Activated T-cell treated with anti-CD3 and anti-CD28 coated beads, Interleukin-2, amount 50 U/mL, for 72 hours (primary cell): Measurements from ENCODE around the gene CDHR3. TPM values are rescaled to one million over a fixed set of nuclear protein-coding genes. Genes with fewer than 3 reads are reported as not detected.
"Not testable (repeated sequence)": the region's sequence is repeated elsewhere in the genome, so short reads cannot be mapped to it uniquely, and the experiment has no call there.

Experiments used
- ATAC-seq, 2 donors: fragments of 150-1000 bp; cut with Tn5 transposase; replicated peaks in 1 of 2; 2 replicates each; pipeline ENCODE4 v1.10.0; 2021; ENCODE audit warnings: moderate library complexity in 2 of 2, mild to moderate bottlenecking in 1 of 2
- DNase-seq, 2 donors: peaks; one replicate each; pipeline ENCODE4 v3.0.0; 2021 to 2022; ENCODE audit warnings: mixed read lengths in 1 of 2
- H3K27ac Mint-ChIP-seq: one replicate; pipeline ENCODE4 v1.8.0; 2022; ENCODE audit warnings: mild to moderate bottlenecking, moderate library complexity, mixed read lengths
- H3K27me3 Mint-ChIP-seq: one replicate; pipeline ENCODE4 v1.8.0; 2022; ENCODE audit warnings: low read depth, mixed read lengths
- H3K36me3 Mint-ChIP-seq, 2 donors: one replicate each; pipeline ENCODE4 v1.8.0; 2022; ENCODE audit warnings: mixed read lengths in 2 of 2, mild to moderate bottlenecking in 1 of 2; ENCODE audit not compliant: insufficient read depth in 2 of 2
- H3K4me1 Mint-ChIP-seq: one replicate; pipeline ENCODE4 v1.8.0; 2022; ENCODE audit warnings: low read depth, mixed read lengths
- H3K4me3 Mint-ChIP-seq, 2 donors: one replicate each; pipeline ENCODE4 v1.8.0; 2022; ENCODE audit warnings: mild to moderate bottlenecking in 2 of 2, mixed read lengths in 2 of 2, moderate library complexity in 2 of 2
- H3K9me3 Mint-ChIP-seq, 2 donors: one replicate each; pipeline ENCODE4 v1.8.0; 2022; ENCODE audit warnings: mixed read lengths in 2 of 2
- total RNA-seq, 2 donors: library from RNA; stranded (reverse); gene quantifications; one replicate each; pipeline ENCODE4 v1.2.3, GENCODE V29; 2022

The CDHR3 gene
- total RNA-seq, 2 donors from 2014 or later: 0.51 to 0.79 TPM

- no peak overlapping the region for H3K27ac Mint-ChIP-seq
- peaks cover 7% of the 10 kb centered on the region for H3K27me3 Mint-ChIP-seq
- no peaks in the 10 kb centered on the region for H3K36me3 Mint-ChIP-seq
- peaks cover 0 to 2% of the 10 kb centered on the region in 2 donors for H3K9me3 Mint-ChIP-seq
- DNase-seq: no peak
- H3K4me1 Mint-ChIP-seq: no peaks in the 10 kb centered on the region
- ATAC-seq: no peak
- H3K4me3 Mint-ChIP-seq: no peak overlapping the region
Measured at GRCh38 chr7:105975770-105976417, 12.8 kb downstream of the CDHR3 start.

DNA sequence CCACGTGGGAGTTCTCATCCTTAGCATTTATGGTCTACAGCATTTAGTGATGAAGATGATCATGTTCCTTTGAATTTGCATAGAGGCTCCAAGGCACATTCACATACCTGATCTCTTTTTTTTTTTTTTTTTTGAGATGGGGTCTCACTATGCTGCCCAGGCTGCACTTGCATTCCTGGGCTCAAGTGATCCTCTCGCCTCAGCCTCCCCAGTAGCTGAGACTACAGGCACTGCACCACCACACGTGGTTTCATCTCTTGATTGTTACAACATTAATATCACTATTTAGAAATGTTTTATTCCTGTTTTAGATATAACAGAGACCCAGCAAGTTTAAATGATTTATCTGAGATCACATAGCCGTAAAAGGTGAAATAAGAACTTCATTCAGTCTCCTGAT lies 13.8 kb downstream of the CDHR3 start:
- no peak for DNase-seq
- no peak overlapping the region for H3K4me3 Mint-ChIP-seq
- H3K4me1 Mint-ChIP-seq: no peaks in the 10 kb centered on the region
- H3K9me3 Mint-ChIP-seq: peaks cover 0 to 2% of the 10 kb centered on the region in 2 donors
- peaks cover 7% of the 10 kb centered on the region for H3K27me3 Mint-ChIP-seq
- no peaks in the 10 kb centered on the region for H3K36me3 Mint-ChIP-seq
- H3K27ac Mint-ChIP-seq: no peak overlapping the region
- no peak for ATAC-seq

GRCh38 chr7:105978035-105978434 lies 15.0 kb downstream of the CDHR3 start:
- no peak overlapping the region for H3K4me3 Mint-ChIP-seq
- DNase-seq (no peak), ATAC-seq (no peak)
- no peak overlapping the region for H3K27ac Mint-ChIP-seq
- H3K36me3 Mint-ChIP-seq: no peaks in the 10 kb centered on the region
- peaks cover 0 to 2% of the 10 kb centered on the region in 2 donors for H3K9me3 Mint-ChIP-seq
- no peaks in the 10 kb centered on the region for H3K4me1 Mint-ChIP-seq
- H3K27me3 Mint-ChIP-seq: peaks cover 6% of the 10 kb centered on the region

DNA sequence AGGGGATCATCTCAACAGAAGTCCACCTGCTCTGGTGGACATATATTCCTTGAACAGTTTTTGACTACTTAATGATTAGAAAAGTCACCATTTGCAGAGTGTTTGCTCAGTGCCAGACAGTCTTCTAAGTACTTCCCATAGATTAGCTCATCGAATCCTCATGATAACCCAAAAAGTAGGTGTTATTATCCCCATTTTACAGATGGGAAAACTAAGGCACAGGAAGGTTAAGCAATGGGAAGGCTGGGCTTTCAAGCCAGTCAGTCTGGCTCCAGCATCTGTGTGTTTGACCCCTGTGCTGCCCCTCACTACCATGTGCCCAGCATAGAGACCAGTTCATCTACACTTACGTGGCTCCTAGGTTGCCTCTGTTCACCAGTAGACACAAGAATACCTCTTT lies 15.9 kb downstream of the CDHR3 start:
- ATAC-seq: no peak
- no peak overlapping the region for H3K27ac Mint-ChIP-seq
- DNase-seq: no peak
- no peaks in the 10 kb centered on the region for H3K27me3 Mint-ChIP-seq
- no peaks in the 10 kb centered on the region for H3K36me3 Mint-ChIP-seq
- peaks cover 0 to 2% of the 10 kb centered on the region in 2 donors for H3K9me3 Mint-ChIP-seq
- H3K4me3 Mint-ChIP-seq: no peak overlapping the region
- no peaks in the 10 kb centered on the region for H3K4me1 Mint-ChIP-seq

DNA sequence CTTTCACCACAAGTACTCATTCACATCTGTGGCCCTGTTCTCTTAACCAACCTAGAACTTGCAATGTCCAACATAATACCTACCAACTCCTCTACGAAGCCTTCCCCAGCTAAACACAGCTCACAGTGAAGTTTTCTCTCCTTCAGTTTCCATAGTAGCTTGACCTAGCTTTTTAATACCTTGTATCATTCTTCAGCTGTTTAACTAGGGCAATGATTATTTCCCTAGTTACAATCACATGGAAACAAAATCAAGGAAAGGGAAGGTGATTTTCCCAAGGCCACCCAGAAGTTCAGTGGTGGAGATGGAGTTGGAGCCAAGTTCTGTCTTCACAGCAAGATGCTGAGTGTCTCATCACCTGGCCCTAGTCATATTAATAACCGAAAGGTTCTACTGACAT lies 16.3 kb downstream of the CDHR3 start:
- Mint-ChIP-seq H3K27ac (no peak overlapping the region), H3K9me3 (peaks cover 0 to 2% of the 10 kb centered on the region in 2 donors)

GRCh38 chr7:105980645-105981396 lies 17.8 kb downstream of the CDHR3 start:
- no peak for ATAC-seq
- no peak overlapping the region for H3K27ac Mint-ChIP-seq
- peaks cover 0 to 2% of the 10 kb centered on the region in 2 donors for H3K9me3 Mint-ChIP-seq
- H3K27me3 Mint-ChIP-seq: no peaks in the 10 kb centered on the region
- no peaks in the 10 kb centered on the region for H3K36me3 Mint-ChIP-seq
- H3K4me1 Mint-ChIP-seq: no peaks in the 10 kb centered on the region
- no peak for DNase-seq
- no peak overlapping the region for H3K4me3 Mint-ChIP-seq

More for the DNA sequence above, 16.3 kb downstream of the CDHR3 start:
- ATAC-seq (no peak), DNase-seq (no peak)
- Mint-ChIP-seq H3K36me3 (no peaks in the 10 kb centered on the region), H3K4me3 (no peak overlapping the region), H3K27me3 (no peaks in the 10 kb centered on the region), H3K4me1 (no peaks in the 10 kb centered on the region)

DNA sequence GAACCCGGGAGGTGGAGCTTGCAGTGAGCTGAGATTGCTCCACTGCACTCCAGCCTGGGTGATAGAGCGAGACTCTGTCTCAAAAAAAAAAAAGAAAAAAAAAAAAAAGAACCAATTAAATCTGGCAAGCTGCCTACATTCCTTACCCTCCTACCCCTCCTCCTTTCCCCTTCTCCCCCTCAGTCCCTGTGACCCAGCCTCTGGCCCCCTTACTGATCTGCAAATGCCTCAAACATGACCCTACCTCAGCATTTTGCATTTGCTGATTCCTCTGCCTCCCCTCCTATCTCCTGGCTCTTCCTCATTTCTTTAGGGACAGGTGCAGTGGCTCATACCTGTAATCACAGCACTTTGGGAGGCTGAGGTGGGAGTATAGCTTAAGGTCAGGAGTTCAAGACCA lies 19.3 kb downstream of the CDHR3 start:
- no peak for DNase-seq
- no peak overlapping the region for H3K4me3 Mint-ChIP-seq
- H3K27ac Mint-ChIP-seq: no peak overlapping the region
- H3K27me3 Mint-ChIP-seq: no peaks in the 10 kb centered on the region
- H3K9me3 Mint-ChIP-seq: peaks cover 0 to 2% of the 10 kb centered on the region in 2 donors
- no peaks in the 10 kb centered on the region for H3K36me3 Mint-ChIP-seq
- ATAC-seq: no peak
- no peaks in the 10 kb centered on the region for H3K4me1 Mint-ChIP-seq

DNA sequence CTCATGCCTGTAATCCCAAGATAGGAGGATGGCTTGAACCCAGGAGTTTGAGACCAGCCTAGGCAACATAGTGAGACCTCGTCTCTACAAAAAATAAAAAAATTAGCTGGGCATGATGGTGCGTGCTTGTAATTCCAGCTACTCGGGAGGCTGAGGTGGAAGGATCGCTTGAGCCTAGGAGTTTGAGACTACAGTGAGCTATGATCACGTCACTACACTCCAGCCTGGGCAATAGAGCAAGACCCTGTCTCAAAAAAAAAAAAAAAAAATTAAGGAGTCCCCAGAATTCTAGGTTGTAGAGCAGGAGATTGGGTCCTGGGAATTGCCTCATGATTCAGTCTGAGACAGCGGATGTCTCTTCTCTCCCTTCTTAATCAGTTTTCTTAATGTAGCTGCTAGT lies 21.7 kb downstream of the CDHR3 start:
- H3K9me3 Mint-ChIP-seq, H3K4me3 Mint-ChIP-seq, ATAC-seq, H3K36me3 Mint-ChIP-seq, H3K27ac Mint-ChIP-seq, DNase-seq, H3K4me1 Mint-ChIP-seq, H3K27me3 Mint-ChIP-seq: not testable (repeated sequence)

GRCh38 chr7:105985229-105985628 lies 22.2 kb downstream of the CDHR3 start:
- Mint-ChIP-seq H3K36me3 (no peaks in the 10 kb centered on the region), H3K4me3 (no peak overlapping the region), H3K9me3 (no peaks in the 10 kb centered on the region), H3K27me3 (no peaks in the 10 kb centered on the region), H3K27ac (no peak overlapping the region), H3K4me1 (no peaks in the 10 kb centered on the region)
- ATAC-seq: no peak
- no peak for DNase-seq

GRCh38 chr7:105985672-105986215 lies 22.7 kb downstream of the CDHR3 start:
- Mint-ChIP-seq H3K27me3 (no peaks in the 10 kb centered on the region), H3K36me3 (no peaks in the 10 kb centered on the region), H3K4me1 (no peaks in the 10 kb centered on the region), H3K27ac (no peak overlapping the region), H3K9me3 (no peaks in the 10 kb centered on the region), H3K4me3 (no peak overlapping the region)
- no peak for ATAC-seq
- no peak for DNase-seq

GRCh38 chr7:105987046-105987445 lies 24.0 kb downstream of the CDHR3 start:
- DNase-seq (no peak), ATAC-seq (no peak)
- Mint-ChIP-seq H3K4me1 (no peaks in the 10 kb centered on the region), H3K27ac (no peak overlapping the region), H3K9me3 (no peaks in the 10 kb centered on the region), H3K4me3 (no peak overlapping the region), H3K27me3 (no peaks in the 10 kb centered on the region), H3K36me3 (no peaks in the 10 kb centered on the region)

DNA sequence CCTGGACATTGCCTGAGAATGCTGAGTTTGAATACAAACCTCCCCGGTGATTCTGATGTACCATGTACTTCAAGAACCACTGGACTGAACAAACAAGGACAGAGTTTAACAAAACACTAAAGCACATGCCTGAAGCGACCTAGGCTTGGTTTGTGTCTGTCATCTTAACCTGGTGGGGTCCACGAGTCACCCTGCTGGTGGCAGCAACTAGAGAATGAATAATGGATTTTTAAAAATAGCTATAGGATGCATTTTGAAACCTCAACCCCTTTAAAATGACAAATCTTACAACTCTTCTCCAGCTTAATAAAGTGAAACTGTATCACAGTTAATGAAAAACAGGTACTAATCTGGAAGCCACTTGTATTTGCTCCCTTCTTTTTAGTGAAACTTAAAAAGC lies 25.2 kb downstream of the CDHR3 start:
- Mint-ChIP-seq H3K27me3 (no peaks in the 10 kb centered on the region), H3K36me3 (no peaks in the 10 kb centered on the region), H3K9me3 (no peaks in the 10 kb centered on the region), H3K4me3 (no peak overlapping the region), H3K27ac (no peak overlapping the region), H3K4me1 (peaks cover 6% of the 10 kb centered on the region)
- DNase-seq (no peak), ATAC-seq (no peak)

GRCh38 chr7:105989191-105989590 lies 26.1 kb downstream of the CDHR3 start:
- Mint-ChIP-seq H3K27me3 (no peaks in the 10 kb centered on the region), H3K4me1 (peaks cover 7% of the 10 kb centered on the region), H3K9me3 (no peaks in the 10 kb centered on the region), H3K36me3 (no peaks in the 10 kb centered on the region), H3K27ac (no peak overlapping the region), H3K4me3 (no peak overlapping the region)
- ATAC-seq: no peak
- no peak for DNase-seq
